ENCODE results near the gene IL1RAPL2. TPM values are rescaled to one million over a fixed set of nuclear protein-coding genes. Genes with fewer than 3 reads are reported as not detected.
A peak's percentile ranks its signal among the peaks of the same experiment; 100 is the strongest.

IL1RAPL2 gene
- total RNA-seq, 1 donor from 2014 or later, result not detected

DNA sequence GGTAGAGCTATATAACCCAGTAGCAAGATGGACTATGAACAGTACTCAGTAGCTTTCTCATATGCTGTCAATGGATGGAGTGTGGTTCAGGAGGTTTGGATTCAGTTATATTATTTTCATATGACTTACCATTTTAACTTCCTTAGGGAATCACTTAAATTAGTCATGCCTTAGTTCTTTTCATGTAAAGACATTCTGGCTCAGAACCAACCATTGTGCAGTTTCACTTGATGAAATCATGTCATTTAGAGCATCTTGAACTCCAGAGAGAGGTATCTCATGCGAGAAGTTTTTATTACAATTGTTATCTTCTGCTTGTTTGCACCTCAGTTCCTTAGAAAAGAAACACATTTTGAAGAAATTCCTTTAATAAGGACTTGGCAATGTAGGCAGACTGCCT, 55.8 kb downstream of the IL1RAPL2 start:
- Histone ChIP-seq H3K27ac (replicated peaks) (no peak overlapping the region), H3K27me3 (ENCODE audit: low read depth) (no peaks in the 10 kb centered on the region), H3K4me1 (no peaks in the 10 kb centered on the region), H3K9me3 (replicated peaks) (no peaks in the 10 kb centered on the region), H3K4me3 (no peak overlapping the region), H3K36me3 (no peaks in the 10 kb centered on the region)
- TF ChIP-seq, protein P1, sequence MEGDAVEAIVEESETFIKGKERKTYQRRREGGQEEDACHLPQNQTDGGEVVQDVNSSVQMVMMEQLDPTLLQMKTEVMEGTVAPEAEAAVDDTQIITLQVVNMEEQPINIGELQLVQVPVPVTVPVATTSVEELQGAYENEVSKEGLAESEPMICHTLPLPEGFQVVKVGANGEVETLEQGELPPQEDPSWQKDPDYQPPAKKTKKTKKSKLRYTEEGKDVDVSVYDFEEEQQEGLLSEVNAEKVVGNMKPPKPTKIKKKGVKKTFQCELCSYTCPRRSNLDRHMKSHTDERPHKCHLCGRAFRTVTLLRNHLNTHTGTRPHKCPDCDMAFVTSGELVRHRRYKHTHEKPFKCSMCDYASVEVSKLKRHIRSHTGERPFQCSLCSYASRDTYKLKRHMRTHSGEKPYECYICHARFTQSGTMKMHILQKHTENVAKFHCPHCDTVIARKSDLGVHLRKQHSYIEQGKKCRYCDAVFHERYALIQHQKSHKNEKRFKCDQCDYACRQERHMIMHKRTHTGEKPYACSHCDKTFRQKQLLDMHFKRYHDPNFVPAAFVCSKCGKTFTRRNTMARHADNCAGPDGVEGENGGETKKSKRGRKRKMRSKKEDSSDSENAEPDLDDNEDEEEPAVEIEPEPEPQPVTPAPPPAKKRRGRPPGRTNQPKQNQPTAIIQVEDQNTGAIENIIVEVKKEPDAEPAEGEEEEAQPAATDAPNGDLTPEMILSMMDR (IDR thresholded peaks at IDR 0.05; ENCODE audit: borderline replicate concordance), result no peak
- no peak for DNase-seq
- intact Hi-C loops (cut with micrococcal nuclease), result no loop called here

DNA sequence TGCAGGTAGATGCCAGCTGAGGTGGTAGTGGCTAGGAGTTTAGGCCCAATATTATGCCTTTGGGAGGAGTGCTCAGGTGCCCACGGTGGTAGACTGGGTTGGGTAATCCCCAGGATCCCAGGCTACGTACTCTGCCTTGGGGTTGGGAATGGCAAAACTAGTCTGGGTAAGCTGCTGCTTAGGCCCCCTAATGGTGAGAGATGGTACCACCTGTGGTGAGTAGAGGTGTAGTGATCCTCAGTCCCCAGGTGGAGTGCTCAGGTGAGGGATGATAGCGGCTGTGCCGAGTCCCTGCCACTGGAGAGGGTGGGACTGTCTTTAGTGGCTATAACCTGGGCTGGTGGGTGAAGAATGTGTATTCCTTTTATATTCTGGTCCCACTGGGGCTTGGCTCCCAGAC, 75.2 kb downstream of the IL1RAPL2 start:
- intact Hi-C loops (cut with micrococcal nuclease), result no loop called here
- TF ChIP-seq, protein P1 (IDR thresholded peaks at IDR 0.05; ENCODE audit: borderline replicate concordance), result no peak
- Histone ChIP-seq H3K4me1 (no peaks in the 10 kb centered on the region), H3K27ac (replicated peaks) (no peak overlapping the region), H3K9me3 (replicated peaks) (peaks cover 23% of the 10 kb centered on the region), H3K36me3 (no peaks in the 10 kb centered on the region), H3K4me3 (no peak overlapping the region), H3K27me3 (ENCODE audit: low read depth) (no peaks in the 10 kb centered on the region)
- no peak for DNase-seq

DNA sequence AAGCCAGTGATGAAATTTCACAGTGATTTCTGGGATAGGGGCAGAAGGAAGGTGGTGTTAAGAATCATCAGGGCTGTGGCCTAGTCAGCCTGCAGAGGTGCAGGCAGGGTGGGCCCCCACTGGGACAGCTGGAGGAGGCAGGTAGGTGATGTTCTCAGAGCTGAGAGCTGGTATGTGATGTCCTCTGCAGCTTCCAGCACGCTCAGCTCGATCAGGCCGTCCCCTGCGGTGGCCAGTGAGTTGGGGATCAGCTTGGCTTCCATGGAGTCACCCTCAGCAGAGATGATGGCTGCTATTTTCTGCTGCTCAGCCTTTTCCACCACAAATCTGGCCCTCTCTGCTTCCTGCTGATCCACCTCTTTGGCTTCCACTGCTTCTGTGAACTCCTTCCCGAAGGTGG, 81.1 kb downstream of the IL1RAPL2 start:
- no peaks in the 10 kb centered on the region for H3K27me3 ChIP-seq (ENCODE audit: low read depth)
- no peak overlapping the region for H3K4me3 ChIP-seq
- H3K9me3 ChIP-seq (replicated peaks), result no peaks in the 10 kb centered on the region
- no peaks in the 10 kb centered on the region for H3K4me1 ChIP-seq
- no peak overlapping the region for H3K27ac ChIP-seq (replicated peaks)
- no peak for DNase-seq
- intact Hi-C loops (cut with micrococcal nuclease), result no loop called here
- no peaks in the 10 kb centered on the region for H3K36me3 ChIP-seq
- TF ChIP-seq, protein P1 (IDR thresholded peaks at IDR 0.05; ENCODE audit: borderline replicate concordance), result no peak

DNA sequence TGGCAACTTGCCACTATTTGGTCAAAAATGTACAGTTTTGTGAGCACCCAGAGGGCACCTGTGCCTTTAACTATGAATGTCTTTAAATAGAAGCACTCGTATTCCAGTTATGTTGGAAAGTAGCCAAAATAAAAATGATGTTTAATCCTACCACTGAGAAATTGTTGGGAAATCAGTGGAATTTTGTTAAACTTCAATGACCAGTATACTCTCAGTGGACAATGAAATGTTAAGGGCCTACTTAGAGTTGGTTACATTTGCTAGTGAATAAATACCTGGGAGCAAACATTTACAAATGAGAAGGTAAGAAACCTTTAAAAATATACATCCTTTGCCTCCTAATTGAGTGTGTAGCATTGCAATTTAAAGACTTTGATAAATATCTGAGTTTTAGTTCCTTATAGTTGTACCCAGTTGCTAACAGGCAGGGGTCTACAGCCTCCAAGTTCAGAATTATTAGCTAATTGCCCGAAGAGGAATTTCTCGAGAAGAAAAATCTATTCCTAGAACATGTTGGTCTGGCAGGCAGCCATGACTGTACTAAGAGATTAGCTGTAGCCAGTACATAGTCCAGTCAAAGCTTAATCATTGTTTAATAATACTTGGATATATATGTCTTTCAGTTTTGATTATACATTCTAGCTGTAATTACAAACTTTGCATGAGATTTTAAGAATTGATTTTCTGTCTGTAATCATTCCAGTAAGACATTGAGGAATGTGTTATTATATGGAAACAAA, 93.2 kb downstream of the IL1RAPL2 start:
- no peaks in the 10 kb centered on the region for H3K36me3 ChIP-seq
- H3K27ac ChIP-seq (replicated peaks), result no peak overlapping the region
- peak; percentile 14 for DNase-seq
- no peaks in the 10 kb centered on the region for H3K27me3 ChIP-seq (ENCODE audit: low read depth)
- H3K9me3 ChIP-seq (replicated peaks), result no peaks in the 10 kb centered on the region
- no peaks in the 10 kb centered on the region for H3K4me1 ChIP-seq
- TF ChIP-seq, protein P1 (IDR thresholded peaks at IDR 0.05; ENCODE audit: borderline replicate concordance), result no peak
- intact Hi-C loops (cut with micrococcal nuclease), result no loop called here
- H3K4me3 ChIP-seq, result no peak overlapping the region

DNA sequence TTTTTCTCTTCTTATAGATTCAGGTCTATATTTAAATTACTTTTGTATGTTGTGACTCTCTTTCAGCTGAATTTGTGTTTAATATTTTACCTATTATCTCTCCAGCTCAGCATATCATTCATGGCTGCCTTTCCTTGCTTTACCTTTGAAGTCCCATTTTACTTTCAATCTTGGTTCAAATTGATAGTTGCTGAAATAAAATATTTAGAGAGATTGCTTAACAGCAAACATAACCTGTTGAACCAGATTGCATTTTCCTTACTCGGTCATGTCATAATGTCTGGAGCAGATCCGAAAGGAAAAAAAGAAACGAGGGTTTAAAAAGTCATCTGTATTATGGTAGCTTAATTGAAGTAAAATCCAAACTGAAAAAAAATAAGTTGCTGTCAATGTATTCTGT, 94.1 kb downstream of the IL1RAPL2 start:
- Histone ChIP-seq H3K9me3 (replicated peaks) (no peaks in the 10 kb centered on the region), H3K27ac (replicated peaks) (no peak overlapping the region), H3K4me3 (no peak overlapping the region), H3K36me3 (no peaks in the 10 kb centered on the region), H3K27me3 (ENCODE audit: low read depth) (no peaks in the 10 kb centered on the region), H3K4me1 (no peaks in the 10 kb centered on the region)
- intact Hi-C loops (cut with micrococcal nuclease), result no loop called here
- TF ChIP-seq, protein P1 (IDR thresholded peaks at IDR 0.05; ENCODE audit: borderline replicate concordance), result no peak
- DNase-seq, result no peak

Data from left ventricle myocardium inferior (tissue), 1 donor.